NCI-H510A (cell line): ENCODE measurements around the gene EHF.
"Not testable (repeated sequence)": the region's sequence is repeated elsewhere in the genome, so short reads cannot be mapped to it uniquely, and the experiment has no call there.

Experiments
- DNase-seq: peaks from one replicate; lab custom pipeline; 2025; lab: John Stamatoyannopoulos, UW

The EHF gene

GRCh38 chr11:34620820-34621792 lies at the start of gene EHF:
Gene EHF, plus strand, starts transcription at chr11:34621093. Its CDS starts 21,538 bp downstream, at chr11:34642631.
- no peak for DNase-seq

- no peak for DNase-seq
Measured at GRCh38 chr11:34573537-34573936, 47.4 kb upstream of the EHF start.

GRCh38 chr11:34575261-34575660 lies 45.6 kb upstream of the EHF start:
- no peak for DNase-seq

GRCh38 chr11:34575671-34576070 lies 45.2 kb upstream of the EHF start:
- DNase-seq = no peak

- DNase-seq = no peak
Measured at GRCh38 chr11:34576331-34576730, 44.6 kb upstream of the EHF start.

GRCh38 chr11:34583818-34584217 lies 37.1 kb upstream of the EHF start:
- no peak for DNase-seq

GRCh38 chr11:34585304-34585734 lies 35.6 kb upstream of the EHF start:
- no peak for DNase-seq

GRCh38 chr11:34585735-34586487 lies 35.0 kb upstream of the EHF start:
- no peak for DNase-seq

GRCh38 chr11:34586488-34587281 lies 34.2 kb upstream of the EHF start:
- DNase-seq = no peak

- DNase-seq = no peak
Measured at GRCh38 chr11:34587282-34587677, 33.6 kb upstream of the EHF start.

GRCh38 chr11:34588023-34588422 lies 32.9 kb upstream of the EHF start:
- DNase-seq = no peak

- no peak for DNase-seq
Measured at GRCh38 chr11:34588701-34589100, 32.2 kb upstream of the EHF start.

GRCh38 chr11:34589177-34589576 lies 31.7 kb upstream of the EHF start:
- not testable (repeated sequence) for DNase-seq

- DNase-seq = no peak
Measured at GRCh38 chr11:34593085-34593484, 27.8 kb upstream of the EHF start.

GRCh38 chr11:34594603-34595002 lies 26.3 kb upstream of the EHF start:
- no peak for DNase-seq

GRCh38 chr11:34595391-34595790 lies 25.5 kb upstream of the EHF start:
- no peak for DNase-seq

- no peak for DNase-seq
Measured at GRCh38 chr11:34595960-34596644, 24.8 kb upstream of the EHF start.

GRCh38 chr11:34599406-34599945 lies 21.4 kb upstream of the EHF start:
- DNase-seq = no peak

GRCh38 chr11:34600339-34601084 lies 20.4 kb upstream of the EHF start:
- DNase-seq = no peak

GRCh38 chr11:34601085-34601444 lies 19.8 kb upstream of the EHF start:
- DNase-seq = no peak

- no peak for DNase-seq
Measured at GRCh38 chr11:34601609-34602008, 19.3 kb upstream of the EHF start.
